Measurements from ENCODE around the gene SLC8A3. TPM values are rescaled to one million over a fixed set of nuclear protein-coding genes. Genes with fewer than 3 reads are reported as not detected.

Gene SLC8A3
- total RNA-seq, 1 donor, result not detected

DNA sequence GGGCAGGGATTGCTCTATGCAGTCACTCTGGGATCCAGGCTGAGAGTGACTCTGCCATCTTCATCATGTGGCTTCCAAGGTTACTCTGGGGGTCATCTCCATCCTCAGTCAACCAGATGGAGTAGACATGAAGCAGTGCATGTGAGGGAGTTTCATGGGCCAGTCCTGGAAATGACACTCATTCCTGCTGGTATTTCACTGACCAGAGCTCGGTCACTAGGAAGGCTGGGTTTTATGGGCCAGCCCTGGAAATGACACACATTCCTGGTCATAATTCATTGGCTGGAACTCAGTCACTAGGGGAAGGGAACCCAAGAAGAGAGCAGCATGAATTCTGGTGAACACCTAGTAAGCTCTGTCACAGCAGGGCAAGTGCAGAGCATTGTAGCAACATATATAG lies 164.9 kb downstream of the SLC8A3 start:
- H3K4me3 ChIP-seq (ENCODE audit: low read depth, low read length), result no peak overlapping the region
- TF ChIP-seq, protein P1, sequence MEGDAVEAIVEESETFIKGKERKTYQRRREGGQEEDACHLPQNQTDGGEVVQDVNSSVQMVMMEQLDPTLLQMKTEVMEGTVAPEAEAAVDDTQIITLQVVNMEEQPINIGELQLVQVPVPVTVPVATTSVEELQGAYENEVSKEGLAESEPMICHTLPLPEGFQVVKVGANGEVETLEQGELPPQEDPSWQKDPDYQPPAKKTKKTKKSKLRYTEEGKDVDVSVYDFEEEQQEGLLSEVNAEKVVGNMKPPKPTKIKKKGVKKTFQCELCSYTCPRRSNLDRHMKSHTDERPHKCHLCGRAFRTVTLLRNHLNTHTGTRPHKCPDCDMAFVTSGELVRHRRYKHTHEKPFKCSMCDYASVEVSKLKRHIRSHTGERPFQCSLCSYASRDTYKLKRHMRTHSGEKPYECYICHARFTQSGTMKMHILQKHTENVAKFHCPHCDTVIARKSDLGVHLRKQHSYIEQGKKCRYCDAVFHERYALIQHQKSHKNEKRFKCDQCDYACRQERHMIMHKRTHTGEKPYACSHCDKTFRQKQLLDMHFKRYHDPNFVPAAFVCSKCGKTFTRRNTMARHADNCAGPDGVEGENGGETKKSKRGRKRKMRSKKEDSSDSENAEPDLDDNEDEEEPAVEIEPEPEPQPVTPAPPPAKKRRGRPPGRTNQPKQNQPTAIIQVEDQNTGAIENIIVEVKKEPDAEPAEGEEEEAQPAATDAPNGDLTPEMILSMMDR (IDR thresholded peaks at IDR 0.05; ENCODE audit: insufficient read depth, low read depth, low read length), result no peak
- no peak for DNase-seq (ENCODE audit: low read depth)

DNA sequence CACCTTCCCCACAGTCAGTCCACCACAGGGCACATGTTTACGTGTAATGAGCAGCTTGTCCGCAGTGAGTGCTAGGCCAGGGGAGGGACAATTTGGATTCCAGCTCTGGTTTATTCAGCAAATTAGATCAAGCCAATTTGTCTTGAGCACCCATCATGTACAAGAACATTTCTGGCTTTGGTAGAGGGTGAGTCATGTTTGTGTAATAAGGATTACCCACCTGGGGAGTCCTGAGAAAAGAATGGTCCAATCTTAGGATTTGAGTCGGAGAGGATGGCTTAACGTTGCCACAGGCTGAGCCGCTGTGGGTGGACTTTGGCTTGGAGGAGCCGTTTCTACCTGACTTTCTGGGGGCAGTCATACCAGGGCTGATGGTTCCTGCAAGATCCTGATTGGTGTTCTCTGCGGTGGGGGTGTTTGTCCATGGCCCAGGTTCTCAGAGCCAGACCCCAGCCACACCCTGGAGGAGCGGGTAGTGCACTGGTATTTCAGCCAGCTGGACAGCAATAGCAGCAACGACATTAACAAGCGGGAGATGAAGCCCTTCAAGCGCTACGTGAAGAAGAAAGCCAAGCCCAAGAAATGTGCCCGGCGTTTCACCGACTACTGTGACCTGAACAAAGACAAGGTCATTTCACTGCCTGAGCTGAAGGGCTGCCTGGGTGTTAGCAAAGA lies 165.8 kb downstream of the SLC8A3 start:
- no peak overlapping the region for H3K4me3 ChIP-seq (ENCODE audit: low read depth, low read length)
- no peak for DNase-seq (ENCODE audit: low read depth)
- TF ChIP-seq, protein P1 (IDR thresholded peaks at IDR 0.05; ENCODE audit: insufficient read depth, low read depth, low read length), result no peak

DNA sequence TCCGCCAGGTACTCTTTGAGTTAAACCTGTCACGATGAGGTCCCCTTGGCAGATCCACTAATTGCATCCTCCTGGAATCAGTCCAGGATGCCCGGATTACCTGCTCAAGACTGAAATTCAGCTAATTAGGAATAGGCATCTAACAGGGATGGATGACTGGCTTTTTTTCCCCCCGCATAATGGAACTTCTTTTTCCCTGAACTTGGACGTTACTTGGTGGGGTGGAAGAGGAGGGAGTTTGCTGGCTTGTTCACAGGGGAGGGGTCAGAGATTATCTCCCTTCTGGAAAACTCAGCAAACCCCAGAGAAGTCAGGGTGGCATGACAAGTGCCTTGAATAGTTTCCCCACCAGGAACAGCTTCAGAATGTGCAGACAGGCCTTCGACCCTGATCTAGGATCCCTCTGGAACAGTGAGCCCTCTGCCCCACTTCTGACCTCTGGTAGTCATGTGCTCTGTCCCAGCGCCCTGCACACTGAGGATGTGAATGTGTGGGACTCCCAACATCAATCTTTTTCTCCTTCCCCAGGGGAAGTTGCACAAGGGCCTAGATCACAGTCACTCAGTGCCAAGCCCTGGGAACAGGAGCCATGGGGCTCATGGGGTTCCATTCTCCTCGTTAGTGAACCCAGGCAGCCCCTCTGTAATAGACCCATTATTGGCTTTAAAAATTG lies 167.1 kb downstream of the SLC8A3 start:
- no peak overlapping the region for H3K4me3 ChIP-seq (ENCODE audit: low read depth, low read length)
- DNase-seq (ENCODE audit: low read depth), result no peak
- TF ChIP-seq, protein P1 (IDR thresholded peaks at IDR 0.05; ENCODE audit: insufficient read depth, low read depth, low read length), result no peak

DNA sequence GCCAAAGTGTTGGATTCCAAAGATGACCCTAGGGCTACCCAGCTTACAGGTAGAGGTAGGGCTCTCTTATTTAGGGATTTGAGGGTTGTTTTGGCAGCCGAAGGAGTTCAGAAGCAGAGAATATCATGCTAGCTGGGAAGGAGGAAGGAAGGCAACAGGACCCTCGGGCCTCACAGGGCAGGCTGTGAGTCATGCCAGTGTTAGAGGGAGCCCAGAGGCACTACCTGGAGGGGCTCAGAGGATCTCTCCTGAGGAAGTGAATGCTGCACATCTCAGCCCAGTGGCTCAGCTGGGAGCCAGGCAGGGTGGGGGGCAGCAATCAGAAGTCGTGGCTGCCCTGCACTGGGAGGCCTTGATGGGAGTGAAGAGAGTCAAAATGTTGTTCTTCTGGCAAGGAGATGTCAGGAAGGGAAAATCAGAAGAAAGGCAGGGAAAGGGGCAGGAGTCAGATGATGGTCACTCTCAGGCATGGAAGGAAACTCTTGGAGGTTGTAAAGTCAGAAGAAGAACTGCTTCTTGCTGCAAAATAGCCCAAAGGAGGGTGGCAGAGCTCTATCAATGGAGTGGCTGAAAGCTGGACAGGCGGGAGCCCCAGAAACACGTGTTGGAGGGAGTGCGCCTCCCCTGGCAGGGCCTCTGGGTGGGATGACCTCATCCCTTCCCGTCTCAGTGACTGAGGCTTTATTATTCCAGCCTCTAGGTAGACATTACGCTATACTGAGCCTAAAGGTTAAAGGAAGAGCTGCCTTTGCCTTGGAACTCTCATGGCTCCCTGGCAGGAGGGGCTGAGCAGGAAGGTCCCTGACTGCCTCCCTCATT lies 168.2 kb downstream of the SLC8A3 start:
- H3K4me3 ChIP-seq (ENCODE audit: low read depth, low read length), result no peak overlapping the region

DNA sequence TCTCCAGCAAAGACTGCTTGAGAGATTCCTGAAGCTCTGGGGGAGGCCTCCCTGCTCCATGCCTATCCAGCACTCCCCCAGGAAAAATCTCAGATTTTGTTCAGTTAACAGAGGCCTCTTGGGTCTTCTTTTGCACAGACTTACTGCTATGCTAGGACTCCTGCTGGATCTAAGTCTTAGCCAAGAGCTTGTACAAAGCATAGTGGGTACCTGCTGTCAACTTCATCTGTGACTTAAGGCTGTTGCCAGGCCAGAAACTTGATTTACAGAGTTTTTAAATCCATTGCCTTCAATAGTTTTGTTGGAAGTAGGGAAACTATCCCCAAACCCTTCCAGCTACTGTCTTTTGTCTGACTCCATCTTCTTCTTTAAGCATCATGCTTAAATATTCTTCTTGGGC lies 169.1 kb downstream of the SLC8A3 start:
- TF ChIP-seq, protein P1 (IDR thresholded peaks at IDR 0.05; ENCODE audit: insufficient read depth, low read depth, low read length), result no peak
- DNase-seq (ENCODE audit: low read depth), result no peak
- H3K4me3 ChIP-seq (ENCODE audit: low read depth, low read length), result no peak overlapping the region

More for the DNA sequence above, 168.2 kb downstream of the SLC8A3 start:
- no peak for DNase-seq (ENCODE audit: low read depth)
- TF ChIP-seq, protein P1 (IDR thresholded peaks at IDR 0.05; ENCODE audit: insufficient read depth, low read depth, low read length), result no peak

DNA sequence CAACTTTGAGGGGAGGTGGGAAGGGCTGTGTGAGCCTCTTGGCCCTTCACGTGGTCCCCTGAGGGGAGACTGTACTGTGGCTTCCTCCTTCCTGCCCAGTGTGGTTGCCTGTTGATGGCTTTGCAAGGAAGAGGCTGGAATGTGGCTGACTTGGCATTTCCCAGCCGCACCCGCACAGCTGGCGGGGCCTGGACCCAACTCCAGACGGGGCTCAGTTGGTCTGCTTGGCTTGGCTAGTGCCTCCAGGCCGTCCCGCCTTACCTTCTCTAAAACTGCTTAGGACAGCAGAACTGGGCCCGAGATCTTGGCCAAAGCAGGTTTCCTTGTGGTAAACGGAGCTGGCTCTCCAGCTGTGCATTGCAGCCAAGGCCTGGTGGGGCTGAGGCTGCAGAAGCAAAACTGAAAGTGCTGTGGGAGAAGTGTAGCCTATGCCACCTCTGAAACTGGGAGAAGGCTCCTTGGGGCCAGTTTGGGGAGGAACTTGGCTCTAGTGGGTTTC lies 170.0 kb downstream of the SLC8A3 start:
- TF ChIP-seq, protein P1 (IDR thresholded peaks at IDR 0.05; ENCODE audit: insufficient read depth, low read depth, low read length), result no peak
- peak overlapping the region; percentile 7 for H3K4me3 ChIP-seq (ENCODE audit: low read depth, low read length)
- DNase-seq (ENCODE audit: low read depth), result peak; percentile 36

Data from fibroblast of villous mesenchyme (primary cell).